HepG2 (cell line): Measurements from ENCODE around the gene TADA2A. TPM values are rescaled to one million over a fixed set of nuclear protein-coding genes. Genes with fewer than 3 reads are reported as not detected.

ENCODE experiments used
- ATF7 ChIP-seq, 2 experiments: fragments of 450-650 bp in 1 of 2; sonication (generic) in 1 of 2; formaldehyde crosslinking in 1 of 2; IDR thresholded peaks; 2 replicates each; pipeline versions ENCODE4 v1.4.0 to v1.6.1; 2016 to 2020; ENCODE audit warnings: antibody characterized with exemption in 1 of 2, mild to moderate bottlenecking in 1 of 2, missing genetic modification reagents in 1 of 2
- CENPX ChIP-seq: sonication (generic); formaldehyde crosslinking; IDR thresholded peaks from 2 replicates; pipeline ENCODE4 v1.9.0; 2021; ENCODE audit warnings: mild to moderate bottlenecking, missing genetic modification reagents, moderate library complexity
- CREB3 ChIP-seq: sonication (generic); formaldehyde crosslinking; IDR thresholded peaks from 2 replicates; pipeline ENCODE4 v1.5.0; 2020; ENCODE audit warnings: missing genetic modification reagents
- ESRRA ChIP-seq: sonication (generic); formaldehyde crosslinking; IDR thresholded peaks from 2 replicates; pipeline ENCODE4 v1.5.1; 2020; ENCODE audit warnings: mild to moderate bottlenecking, low read depth, missing genetic modification reagents
- KDM5A ChIP-seq: fragments of 200-600 bp; sonication (generic); IDR thresholded peaks from 2 replicates; pipeline ENCODE4 v1.7.0; 2018; ENCODE audit warnings: antibody characterized with exemption, mild to moderate bottlenecking, low read length, borderline replicate concordance
- MAF1 ChIP-seq: sonication (generic); formaldehyde crosslinking; IDR thresholded peaks from 2 replicates; pipeline ENCODE4 v1.5.0; 2020; ENCODE audit warnings: missing genetic modification reagents, borderline replicate concordance
- MZF1 ChIP-seq: sonication (generic); formaldehyde crosslinking; IDR thresholded peaks from 2 replicates; pipeline ENCODE4 v1.8.1; 2023; ENCODE audit warnings: mild to moderate bottlenecking, missing genetic modification reagents, borderline replicate concordance
- POLR2G ChIP-seq: fragments of 200-400 bp; formaldehyde crosslinking; IDR thresholded peaks from 2 replicates; pipeline ENCODE4 v1.6.1; 2018; ENCODE audit warnings: mild to moderate bottlenecking, low read depth, low read length, moderate library complexity
- RAD21 ChIP-seq: fragments of 450-650 bp; formaldehyde crosslinking; IDR thresholded peaks from 2 replicates; pipeline ENCODE4 v1.5.0; 2020; ENCODE audit warnings: mild to moderate bottlenecking
- RARG ChIP-seq: sonication (generic); formaldehyde crosslinking; IDR thresholded peaks from 2 replicates; pipeline ENCODE4 v1.4.0; 2020; ENCODE audit warnings: low read depth, mild to moderate bottlenecking, missing genetic modification reagents
- RELA ChIP-seq: sonication (generic); formaldehyde crosslinking; IDR thresholded peaks from 2 replicates; pipeline ENCODE4 v1.4.0; 2020; ENCODE audit warnings: missing genetic modification reagents
- RXRA ChIP-seq: sonication (generic); formaldehyde crosslinking; IDR thresholded peaks from 2 replicates; pipeline ENCODE4 v1.5.1; 2020; ENCODE audit warnings: missing genetic modification reagents
- SATB2 ChIP-seq: sonication (generic); formaldehyde crosslinking; IDR thresholded peaks from 2 replicates; pipeline ENCODE4 v1.5.0; 2020; ENCODE audit warnings: missing genetic modification reagents
- TEAD3 ChIP-seq: optimal IDR thresholded peaks from 2 replicates; pipeline ENCODE3; 2016; ENCODE audit warnings: borderline replicate concordance
- ZGPAT ChIP-seq: IDR thresholded peaks from 2 replicates; pipeline ENCODE4 v1.6.1; 2016; ENCODE audit warnings: mild to moderate bottlenecking
- ZNF142 ChIP-seq: sonication (generic); formaldehyde crosslinking; IDR thresholded peaks from 2 replicates; pipeline ENCODE4 v1.4.0; 2020; ENCODE audit warnings: missing genetic modification reagents
- ZNF18 ChIP-seq: sonication (generic); formaldehyde crosslinking; IDR thresholded peaks from 2 replicates; pipeline ENCODE4 v1.8.0; 2022; ENCODE audit warnings: mild to moderate bottlenecking, missing genetic modification reagents; ENCODE audit not compliant: insufficient replicate concordance
- ZNF263 ChIP-seq: sonication (generic); formaldehyde crosslinking; IDR thresholded peaks from 2 replicates; pipeline ENCODE4 v1.4.0; 2020; ENCODE audit warnings: missing genetic modification reagents
- ZNF605 ChIP-seq: sonication (generic); formaldehyde crosslinking; IDR thresholded peaks from 2 replicates; pipeline ENCODE4 v1.8.0; 2022; ENCODE audit warnings: mild to moderate bottlenecking, missing genetic modification reagents
- ZNF713 ChIP-seq: sonication (generic); formaldehyde crosslinking; IDR thresholded peaks from 2 replicates; pipeline ENCODE4 v1.4.0; 2020; ENCODE audit warnings: mild to moderate bottlenecking, missing genetic modification reagents
- polyA plus RNA-seq, 8 experiments: library from polyadenylated mRNA; depleted of rRNA in 3 of 8; stranded (reverse) in 7 of 8; unstranded in 1 of 8; fragments of >200 nt; fragmentation: Illumina TruSeq in 4 of 8; extraction: Trizol in 4 of 8; gene quantifications; 2 replicates each; pipeline versions ENCODE4 v1.2.1 to v1.2.3, GENCODE V29; 2011 to 2016; ENCODE audit warnings: low read depth in 4 of 8, missing spikeins in 1 of 8, mixed read lengths in 1 of 8; ENCODE audit not compliant: insufficient read depth in 1 of 8
- total RNA-seq, 5 experiments: library from RNA; depleted of rRNA; stranded (reverse); fragments of >200 nt; fragmentation: Illumina TruSeq; extraction: Trizol; gene quantifications; 2 replicates each; pipeline ENCODE4 v1.2.3, GENCODE V29; 2016; ENCODE audit warnings: low read depth in 1 of 5

The TADA2A gene
- total and polyA plus RNA-seq, 2 of the 13 experiments (the other 11 are each of a cell fraction or from before 2014, with no cell fraction given), result 8.0 to 14.0 TPM

- no peak for TF ChIP-seq ZNF142 (CRISPR knock-in tag)
- peak; percentile 49 for TF ChIP-seq ZNF18 (CRISPR knock-in tag)
- peak; percentile 34; the same call in 1 of the 2 replicates for TF ChIP-seq RAD21 (CRISPR knock-in tag)
- no peak for TF ChIP-seq MZF1 (CRISPR knock-in tag)
- no peak for TF ChIP-seq SATB2 (CRISPR knock-in tag)
- no peak for TF ChIP-seq RELA (CRISPR knock-in tag)
- TF ChIP-seq CREB3 (CRISPR knock-in tag), result no peak
- no peak for TF ChIP-seq KDM5A
- TF ChIP-seq POLR2G, result peak; percentile 81
- no peak for TF ChIP-seq CENPX
- TF ChIP-seq ATF7 (IDR thresholded peaks at IDR 0.05), result no peak
- no peak for TF ChIP-seq ATF7 (CRISPR knock-in tag; IDR thresholded peaks at IDR 0.05)
- no peak for TF ChIP-seq TEAD3 (CRISPR knock-in tag)
- TF ChIP-seq RXRA (CRISPR knock-in tag), result peak; percentile 52; the same call in 1 of the 2 replicates
- TF ChIP-seq ZNF713 (CRISPR knock-in tag), result 0 out of 2 replicates have a peak, but pooled peaks have one; percentile 58
- 0 out of 2 replicates have a peak, but pooled peaks have one; percentile 35 for TF ChIP-seq ZNF605 (CRISPR knock-in tag)
- TF ChIP-seq MAF1, result no peak
- no peak for TF ChIP-seq ZNF263 (CRISPR knock-in tag)
- no peak for TF ChIP-seq ESRRA (CRISPR knock-in tag)
- TF ChIP-seq ZGPAT (CRISPR knock-in tag), result peak; percentile 29; the same call in 1 of the 2 replicates
- no peak for TF ChIP-seq RARG
Measured at GRCh38 chr17:37406635-37407461, at the start of gene TADA2A, which contains the start of gene ACACA (continued).
